Measurements from ENCODE around the gene NEURL2.
"Not testable (repeated sequence)": the region's sequence is repeated elsewhere in the genome, so short reads cannot be mapped to it uniquely, and the experiment has no call there.

Gene NEURL2

DNA sequence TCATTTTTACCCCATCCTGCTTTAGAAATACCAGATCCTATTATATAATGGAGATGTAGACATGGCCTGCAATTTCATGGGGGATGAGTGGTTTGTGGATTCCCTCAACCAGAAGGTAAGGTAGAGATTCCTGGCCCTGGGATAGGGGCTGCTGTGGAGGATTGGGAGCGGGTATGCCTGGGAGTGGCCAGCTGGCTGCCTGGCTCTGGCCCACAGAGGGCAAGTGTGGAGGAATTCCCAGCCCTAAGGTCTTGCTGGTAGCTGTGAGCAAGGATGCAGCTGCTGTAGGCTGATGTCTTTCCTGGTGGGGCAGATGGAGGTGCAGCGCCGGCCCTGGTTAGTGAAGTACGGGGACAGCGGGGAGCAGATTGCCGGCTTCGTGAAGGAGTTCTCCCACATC is 6.7 kb upstream of the NEURL2 start:
- DNase-seq = no peak

DNA sequence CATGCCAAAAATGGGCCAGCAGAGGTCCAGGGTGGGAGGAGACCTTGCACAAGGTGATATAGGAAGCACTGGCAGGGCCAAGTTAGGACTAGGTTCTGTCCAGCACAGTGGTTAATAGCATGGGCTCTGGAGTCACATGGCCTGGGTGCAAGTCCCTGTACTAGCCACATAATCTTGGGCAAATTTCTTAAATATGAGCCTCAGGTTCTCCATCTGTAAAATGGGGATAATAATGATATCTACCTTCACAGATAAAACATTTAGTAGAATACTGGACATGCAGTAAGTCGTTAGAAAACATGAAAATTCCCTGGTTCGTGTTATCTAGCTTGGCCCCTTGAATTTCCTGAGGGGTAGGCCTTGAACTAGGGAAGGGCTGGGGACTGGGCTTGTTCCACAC is 6.3 kb upstream of the NEURL2 start:
- DNase-seq = no peak

DNA sequence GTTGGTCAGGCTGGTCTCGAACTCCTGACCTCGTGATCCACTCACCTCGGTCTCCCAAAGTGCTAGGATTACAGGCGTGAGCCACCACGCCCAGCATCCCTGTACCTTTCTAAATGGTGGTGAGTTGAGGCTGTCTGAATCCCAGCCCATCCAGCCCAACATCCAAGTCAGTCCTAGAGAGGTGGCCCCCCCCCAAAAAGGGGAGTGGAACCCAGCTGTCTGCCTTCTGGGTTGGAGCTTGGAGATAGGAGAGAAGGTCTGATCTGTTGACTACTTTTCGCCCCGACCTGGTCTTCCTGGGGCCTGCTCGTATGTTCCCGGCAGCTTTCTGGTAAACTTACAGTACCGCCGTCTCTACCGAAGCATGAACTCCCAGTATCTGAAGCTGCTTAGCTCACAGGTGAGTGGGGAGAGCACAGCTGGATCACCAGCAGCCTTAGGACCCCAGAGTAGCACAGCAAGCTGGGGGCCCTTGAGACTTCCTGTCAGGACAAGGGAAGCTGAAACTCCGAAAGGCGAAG is 5.7 kb upstream of the NEURL2 start:
- DNase-seq = no peak

DNA sequence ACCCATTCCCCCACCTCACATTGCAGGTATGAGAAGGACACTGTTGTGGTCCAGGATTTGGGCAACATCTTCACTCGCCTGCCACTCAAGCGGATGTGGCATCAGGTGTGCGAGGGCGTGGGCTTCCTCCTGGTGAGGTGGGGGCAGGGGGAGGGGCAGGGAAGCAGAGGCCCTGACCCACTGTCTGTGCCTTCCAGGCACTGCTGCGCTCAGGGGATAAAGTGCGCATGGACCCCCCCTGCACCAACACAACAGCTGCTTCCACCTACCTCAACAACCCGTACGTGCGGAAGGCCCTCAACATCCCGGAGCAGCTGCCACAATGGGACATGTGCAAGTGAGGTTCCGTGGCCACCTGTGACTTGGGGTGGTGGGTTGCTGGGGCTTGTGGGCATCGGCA is 3.8 kb upstream of the NEURL2 start:
- no peak for DNase-seq

DNA sequence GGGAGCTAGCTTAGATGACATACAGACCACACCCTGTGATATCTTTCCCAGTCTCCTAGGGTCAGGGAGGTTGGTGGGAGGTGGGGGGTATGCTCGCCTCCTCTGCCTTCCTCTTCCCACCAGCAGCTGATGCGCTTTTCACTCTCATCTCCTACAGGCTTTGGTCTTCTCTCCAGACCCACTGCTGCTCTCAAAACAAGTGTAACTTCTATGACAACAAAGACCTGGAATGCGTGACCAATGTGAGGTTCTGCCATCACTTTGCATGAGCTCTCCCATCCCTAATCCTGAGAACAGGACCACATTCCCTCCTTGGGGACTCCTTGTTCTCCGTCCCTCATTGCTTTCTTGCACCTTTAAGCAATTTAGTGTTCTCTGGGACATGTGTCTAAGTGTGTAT is 2.8 kb upstream of the NEURL2 start:
- no peak for DNase-seq

DNA sequence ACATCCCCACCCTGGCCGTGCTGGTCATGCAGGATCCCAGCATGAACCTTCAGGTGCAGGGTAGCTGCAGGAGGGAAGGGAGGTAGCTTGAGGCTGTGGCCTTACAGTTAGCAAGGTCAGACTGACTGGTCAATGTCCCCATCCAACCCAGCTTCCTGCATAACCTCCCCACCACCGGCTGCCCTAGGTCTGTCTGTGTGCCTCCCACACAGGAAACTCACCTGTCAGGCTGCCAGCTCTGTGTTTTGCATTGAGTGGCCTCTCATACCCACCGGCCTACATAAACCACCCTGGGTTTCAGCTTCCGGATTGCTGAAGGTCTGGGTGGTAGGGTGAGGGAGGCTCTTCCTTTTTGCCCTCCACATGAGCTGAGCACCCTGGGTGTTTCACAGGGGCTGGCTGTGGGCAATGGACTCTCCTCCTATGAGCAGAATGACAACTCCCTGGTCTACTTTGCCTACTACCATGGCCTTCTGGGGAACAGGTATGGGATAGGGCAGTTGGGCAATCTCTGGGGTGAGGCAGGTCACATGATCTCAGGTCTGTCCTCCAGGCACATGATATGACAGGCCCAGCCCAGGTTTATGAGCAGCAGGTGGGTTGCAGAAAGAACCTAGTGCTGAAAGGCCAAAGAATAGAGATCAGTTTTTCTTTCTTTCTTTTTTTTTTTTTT is 2.0 kb upstream of the NEURL2 start:
- no peak for DNase-seq

DNA sequence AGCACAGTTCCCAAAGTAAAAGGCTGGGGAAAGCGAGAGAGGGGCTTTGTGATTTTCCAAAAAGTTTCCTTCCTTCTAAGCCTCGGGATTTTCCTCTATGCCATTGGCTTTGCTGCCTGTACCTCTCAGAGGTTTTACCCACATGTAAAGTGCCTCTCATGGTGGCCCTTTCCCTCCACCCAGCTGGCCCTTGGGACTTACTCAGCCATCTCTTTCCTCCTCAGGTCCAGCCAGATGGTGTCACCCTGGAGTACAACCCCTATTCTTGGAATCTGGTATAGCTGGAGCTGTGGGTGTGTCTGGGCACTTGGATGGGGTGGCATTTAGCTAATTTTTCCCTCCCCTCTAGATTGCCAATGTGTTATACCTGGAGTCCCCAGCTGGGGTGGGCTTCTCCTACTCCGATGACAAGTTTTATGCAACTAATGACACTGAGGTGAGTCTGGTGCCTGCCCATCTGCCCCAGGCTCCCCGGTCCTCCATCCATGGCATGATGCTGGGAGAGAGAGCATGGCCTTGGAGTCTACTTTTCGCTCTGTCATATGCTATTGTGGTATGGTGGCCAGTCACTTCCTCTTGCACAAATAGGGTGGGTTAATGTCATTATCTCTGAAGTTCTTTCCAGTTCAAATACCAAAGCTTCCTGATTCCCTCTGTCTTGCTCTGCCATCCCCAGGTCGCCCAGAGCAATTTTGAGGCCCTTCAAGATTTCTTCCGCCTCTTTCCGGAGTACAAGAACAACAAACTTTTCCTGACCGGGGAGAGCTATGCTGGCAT is 1.2 kb upstream of the NEURL2 start:
- no peak for DNase-seq

DNA sequence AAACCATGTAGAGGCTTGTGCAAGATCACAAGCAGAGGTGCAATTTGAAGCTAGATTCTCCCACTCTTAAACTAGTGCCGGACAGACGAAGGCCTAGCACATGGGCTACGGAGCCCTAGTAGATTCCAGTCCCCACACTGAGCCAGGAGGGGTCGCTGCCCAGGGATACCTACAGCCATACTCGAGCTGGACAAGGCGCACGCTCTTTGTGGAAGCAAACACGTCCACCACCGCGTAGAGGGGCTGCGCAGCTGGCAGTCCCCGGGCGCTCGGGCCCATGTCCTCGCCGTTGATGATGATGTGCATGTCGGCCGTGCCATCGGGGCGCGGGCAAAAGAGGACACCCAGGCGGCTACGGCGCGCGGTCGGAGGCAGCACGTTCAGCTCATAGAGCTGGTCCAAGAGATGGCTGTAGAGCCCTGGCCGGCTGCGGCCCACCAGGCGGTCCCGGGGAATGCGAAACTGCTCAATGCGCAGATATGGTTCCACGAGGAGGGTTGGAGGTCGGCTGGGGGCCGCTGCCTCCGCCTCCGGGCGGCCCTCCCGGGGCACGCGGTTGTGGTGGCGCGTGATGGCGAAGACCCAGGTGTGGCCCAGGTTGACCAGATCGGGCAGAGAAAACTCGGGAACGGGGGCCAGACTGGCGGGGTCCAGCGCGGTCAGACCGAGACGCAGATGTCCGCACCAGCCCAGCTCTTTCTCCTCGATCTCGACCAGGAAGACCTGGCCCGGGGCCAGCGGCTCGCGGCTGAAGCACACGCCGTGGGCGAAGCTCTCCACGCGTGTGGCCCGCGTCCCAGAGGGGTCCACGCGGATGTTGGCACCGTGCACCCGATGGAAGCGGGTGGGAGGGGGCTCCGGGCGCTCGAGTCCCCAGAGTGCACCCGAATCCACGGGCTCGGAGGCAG is 677 bp downstream of the NEURL2 start:
- DNase-seq = peak; percentile 54

DNA sequence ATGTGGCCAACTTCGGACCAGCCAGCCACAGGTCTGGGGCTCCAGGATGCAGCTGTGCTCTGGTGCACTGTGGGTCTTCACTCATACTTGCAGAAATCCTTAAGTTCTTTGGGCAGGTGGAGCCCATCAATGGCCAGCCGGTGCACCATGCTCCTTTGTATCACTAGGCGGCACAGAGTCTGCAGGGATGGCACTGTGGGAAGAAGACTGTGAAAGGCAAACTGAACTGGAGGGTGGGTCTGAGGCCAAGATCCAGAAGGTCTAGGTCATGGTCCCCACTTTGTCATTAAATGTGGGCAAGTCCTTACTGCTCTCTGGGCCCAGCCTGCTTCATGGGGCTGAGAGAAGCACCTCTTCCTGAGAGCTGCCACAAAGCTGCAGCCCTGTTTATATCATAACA is 2.3 kb downstream of the NEURL2 start:
- DNase-seq = no peak

DNA sequence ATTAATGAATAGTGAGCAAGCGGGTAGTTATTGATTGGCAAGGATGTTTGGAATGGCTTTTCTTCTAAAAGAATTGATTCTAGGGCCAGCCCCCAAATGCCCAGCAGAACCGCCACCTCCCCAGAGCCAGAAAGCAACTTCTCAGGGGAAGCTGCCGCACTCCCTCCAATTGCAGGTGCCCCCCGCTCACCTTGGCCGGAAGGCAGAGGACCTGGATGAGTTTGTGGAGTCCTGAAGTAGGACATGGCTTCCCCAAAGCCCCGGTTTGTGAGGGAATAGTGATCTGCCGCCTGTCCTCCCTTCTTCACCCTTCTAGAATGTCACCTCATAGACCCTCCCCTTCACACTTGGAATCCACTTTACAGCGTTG is 3.7 kb downstream of the NEURL2 start, which contains the start of gene SPATA25:
TSS of gene SPATA25 (minus strand) at position 277 of the 370 bp plus-strand sequence. CDS start at position 245, 32 bp downstream.
- no peak for DNase-seq

DNA sequence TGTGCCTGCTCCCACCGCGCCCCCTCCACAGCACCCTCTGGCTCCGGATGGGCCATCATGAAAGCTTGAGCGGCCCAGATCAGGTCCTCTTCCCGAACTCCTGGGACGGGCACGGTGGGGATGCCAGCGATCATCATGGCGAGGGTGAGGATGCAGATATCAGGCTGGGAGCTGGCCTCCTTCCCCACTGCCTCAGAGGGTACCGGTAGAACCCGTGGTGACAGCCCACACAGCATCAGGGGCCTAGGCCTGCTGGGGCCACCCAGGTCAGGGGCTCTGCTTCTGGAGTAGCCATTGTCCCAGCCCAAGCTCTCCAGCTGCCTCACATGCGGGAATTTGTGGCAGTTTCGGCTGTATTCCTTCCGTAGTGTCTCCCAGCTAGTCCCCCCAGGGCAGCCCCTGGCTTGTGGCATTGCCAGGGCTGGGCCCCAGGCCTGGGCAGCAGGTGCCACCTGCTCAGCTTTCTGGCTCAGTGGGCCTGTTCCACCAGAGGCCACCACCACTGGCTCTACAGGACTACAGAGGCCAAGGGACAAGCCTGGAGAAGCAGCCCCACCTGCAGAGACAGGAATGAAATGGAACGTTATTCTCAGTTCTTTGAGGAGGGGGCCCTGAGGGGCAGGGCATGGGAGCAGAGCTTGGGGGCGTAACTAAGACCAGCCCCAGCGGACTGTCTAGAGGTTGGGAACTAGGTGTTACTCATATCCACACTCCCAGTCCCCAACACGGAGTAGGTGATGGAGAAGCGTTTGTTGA is 4.2 kb downstream of the NEURL2 start:
- no peak for DNase-seq

DNA sequence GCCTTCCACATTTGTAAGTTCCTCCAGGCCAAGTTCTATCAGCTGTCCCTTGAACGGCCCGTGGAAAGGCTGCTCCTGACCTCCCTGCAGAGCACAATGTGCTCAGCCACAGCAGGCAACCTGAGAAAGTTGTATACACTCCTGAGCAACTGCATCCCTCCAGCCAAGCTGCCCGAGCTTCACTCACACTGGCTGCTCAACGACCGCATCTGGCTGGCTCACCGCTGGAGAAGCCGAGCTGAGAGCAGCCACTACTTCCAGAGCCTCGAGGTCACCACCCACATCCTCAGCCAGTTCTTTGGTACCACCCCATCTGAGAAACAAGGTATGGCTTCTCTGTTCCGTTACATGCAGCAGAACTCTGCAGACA is 7.9 kb downstream of the NEURL2 start:
- no peak for DNase-seq

DNA sequence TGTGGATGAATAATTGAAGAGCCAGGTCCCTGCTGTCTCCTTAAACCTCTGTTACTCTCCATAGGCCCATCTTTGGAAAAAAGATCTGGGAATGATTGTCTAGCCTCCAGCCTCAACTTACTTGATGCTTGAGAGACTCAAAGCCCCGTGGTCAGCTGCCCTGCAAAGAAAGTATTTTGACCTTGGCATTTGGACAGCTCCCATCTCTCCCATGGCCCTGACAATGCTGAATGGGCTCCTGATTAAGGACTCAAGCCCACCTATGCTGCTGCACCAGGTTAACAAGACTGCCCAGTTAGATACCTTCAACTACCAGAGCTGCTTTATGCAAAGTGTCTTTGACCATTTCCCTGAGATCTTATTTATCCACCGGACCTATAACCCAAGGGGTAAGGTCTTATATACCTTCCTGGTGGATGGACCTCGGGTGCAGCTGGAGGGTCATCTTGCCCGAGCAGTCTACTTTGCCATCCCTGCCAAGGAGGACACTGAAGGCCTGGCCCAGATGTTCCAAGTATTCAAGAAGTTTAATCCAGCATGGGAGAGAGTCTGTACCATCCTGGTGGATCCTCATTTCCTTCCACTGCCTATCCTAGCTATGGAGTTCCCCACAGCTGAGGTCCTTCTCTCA is 8.4 kb downstream of the NEURL2 start:
- no peak for DNase-seq

DNA sequence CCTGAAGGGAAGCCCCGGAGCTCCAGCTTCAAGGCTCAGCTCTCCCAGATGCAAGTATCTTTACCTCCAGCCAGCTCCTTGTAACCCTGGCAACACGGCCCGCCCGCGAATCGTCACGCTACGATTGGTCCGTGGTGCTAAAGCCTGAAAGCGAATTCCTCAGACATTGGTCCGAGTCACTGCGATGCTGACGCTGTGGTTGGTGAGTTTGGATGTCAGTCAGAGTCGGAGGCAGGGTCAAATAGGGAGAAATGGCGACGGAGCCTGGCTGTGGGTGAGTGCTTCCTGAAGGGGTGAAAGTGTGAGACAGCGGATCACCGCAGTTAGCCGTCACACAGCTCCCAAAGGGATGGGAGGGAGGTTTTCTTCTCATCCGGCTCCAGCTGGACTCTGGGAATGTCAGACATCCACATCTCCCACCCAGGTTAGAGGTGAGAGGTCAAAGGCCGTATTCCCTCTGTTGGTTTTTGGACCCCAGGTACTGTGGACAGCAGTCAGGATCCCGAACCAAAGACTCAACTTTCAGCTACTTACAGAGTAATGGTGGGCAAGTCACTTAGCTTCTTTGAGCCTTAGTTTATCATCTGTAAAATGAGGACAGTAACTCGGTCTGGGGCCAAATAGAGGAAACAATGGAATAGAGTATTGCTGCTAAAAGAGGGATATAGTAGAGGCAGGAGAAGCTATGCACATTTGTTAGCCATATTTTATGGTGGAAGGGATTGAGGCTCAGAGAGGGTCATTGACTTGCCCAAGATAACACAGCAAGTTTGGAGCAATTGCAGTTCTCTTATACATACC is 9.8 kb downstream of the NEURL2 start, which contains the start of gene ZSWIM1:
TSS of gene ZSWIM1 (plus strand) at position 240 of the 801 bp plus-strand sequence. CDS start 1,366 bp downstream, outside the sequence.
- DNase-seq = peak; percentile 99

DNA sequence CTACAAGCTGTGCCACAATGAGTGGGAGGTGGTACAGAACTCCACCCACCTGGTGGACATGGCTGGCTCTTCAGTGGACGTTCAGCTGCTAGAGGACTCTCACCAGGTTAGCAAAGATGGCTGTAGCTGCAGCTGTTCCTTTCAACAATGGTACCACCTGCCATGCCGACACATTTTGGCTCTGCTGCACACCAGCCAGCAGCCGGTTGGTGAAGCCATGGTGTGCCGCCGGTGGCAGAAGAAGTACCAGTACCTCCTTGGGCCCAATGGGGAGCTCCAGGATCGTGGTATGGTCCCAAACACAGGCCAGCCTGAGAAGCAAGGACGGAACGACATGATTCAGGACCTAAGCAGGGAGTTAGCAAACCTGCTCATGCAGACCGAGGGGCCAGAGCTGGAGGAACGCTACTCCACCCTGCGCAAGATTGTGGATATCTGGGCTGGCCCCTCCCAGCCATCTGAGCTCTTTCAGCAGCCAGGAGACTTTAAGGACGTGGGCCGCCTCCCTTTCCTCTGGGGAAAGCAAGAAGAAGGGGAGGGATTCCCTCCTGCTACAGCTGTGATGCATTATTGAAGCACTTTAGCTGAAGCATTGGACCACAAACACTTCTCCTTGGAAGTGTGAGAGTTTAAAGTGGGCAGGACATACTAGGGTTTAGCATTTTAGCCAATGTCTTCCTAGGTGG is 12.8 kb downstream of the NEURL2 start:
- no peak for DNase-seq

DNA sequence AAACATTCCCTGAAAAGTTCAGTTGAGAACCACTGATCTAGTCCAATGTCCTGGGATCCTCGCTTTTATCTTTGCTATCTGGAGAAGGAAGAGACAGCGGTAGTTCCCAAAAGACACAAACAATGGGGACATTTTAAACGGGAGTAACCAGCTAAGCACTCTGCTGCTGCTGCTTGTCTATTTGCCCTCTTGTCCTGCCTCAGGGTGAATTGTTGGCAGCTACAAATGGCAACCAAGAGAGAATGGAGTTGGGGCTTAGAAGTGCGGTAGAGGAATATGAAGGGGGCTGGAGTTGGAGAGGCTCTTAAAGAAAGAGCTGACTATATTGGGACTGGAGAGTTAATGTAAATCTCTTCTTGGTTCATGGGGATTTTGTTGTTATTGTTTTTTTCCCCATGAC is 16.4 kb downstream of the NEURL2 start:
- DNase-seq = no peak

DNA sequence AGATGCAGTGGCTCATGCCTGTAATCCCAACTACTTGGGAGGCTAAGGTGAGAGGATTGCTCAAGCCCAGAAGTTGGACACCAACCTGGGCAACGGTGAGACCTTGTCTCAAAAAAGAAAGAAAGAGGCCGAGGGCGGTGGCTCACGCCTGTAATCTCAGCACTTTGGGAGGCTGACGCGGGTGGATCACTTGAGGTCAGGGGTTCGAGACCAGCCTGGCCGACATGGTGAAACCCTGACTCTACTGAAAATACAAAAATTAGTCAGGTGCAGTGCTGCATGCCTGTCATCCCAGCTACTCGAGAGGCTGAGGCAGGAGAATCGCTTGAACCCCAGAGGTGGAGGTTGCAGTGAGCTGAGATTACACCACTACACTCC is 16.9 kb downstream of the NEURL2 start:
- DNase-seq = not testable (repeated sequence)

DNA sequence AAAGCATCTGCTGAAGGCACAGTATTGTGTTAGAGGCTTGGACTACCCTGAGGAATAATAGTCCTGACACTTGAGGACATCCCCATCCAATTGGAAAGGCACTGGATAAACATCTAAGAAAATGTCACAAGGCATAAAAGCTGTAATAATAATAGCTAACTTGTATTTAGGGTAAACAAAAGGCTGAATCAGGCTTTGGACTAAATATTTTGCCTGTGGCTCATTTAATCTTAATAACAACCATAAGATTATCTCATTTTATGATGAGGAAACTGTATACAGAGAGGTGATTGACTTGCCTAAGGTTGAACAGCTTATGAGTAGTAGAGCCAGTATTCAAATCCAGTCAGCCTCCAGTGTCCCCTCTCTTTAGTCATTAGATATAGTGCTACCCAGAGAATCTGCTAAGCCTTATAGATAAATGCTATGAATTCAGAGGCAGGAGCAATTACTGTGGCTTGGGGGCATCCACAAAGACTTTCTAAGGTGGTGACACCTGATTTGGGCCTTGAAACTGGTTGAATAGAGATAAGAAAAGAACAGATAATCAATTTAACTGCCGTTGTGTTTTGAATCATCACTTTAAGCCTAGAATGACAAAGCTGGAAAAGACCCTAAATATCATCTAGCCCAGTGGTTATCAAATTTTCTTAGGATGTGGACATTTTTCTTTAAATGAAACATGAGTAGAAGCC is 17.5 kb downstream of the NEURL2 start:
- DNase-seq = no peak

DNA sequence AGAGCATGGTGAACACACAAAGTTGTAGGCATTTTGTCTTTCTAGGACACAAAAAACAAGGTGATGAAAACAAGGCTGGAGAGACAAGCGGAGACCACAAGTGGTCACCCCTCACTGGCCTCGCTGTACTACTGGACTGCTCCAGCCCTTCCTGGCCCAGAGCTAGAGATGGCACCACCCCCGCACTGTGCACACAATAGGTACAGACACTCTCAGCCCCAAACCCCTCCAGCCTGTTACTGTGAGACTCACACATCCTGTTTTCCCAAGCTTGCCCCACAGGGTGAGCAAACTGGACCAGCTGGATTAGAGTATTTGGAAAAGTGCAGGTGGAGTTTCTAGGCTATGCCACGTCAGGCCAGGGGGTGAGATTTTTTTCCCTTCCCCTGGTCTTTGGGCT is 18.4 kb downstream of the NEURL2 start:
- no peak for DNase-seq

DNA sequence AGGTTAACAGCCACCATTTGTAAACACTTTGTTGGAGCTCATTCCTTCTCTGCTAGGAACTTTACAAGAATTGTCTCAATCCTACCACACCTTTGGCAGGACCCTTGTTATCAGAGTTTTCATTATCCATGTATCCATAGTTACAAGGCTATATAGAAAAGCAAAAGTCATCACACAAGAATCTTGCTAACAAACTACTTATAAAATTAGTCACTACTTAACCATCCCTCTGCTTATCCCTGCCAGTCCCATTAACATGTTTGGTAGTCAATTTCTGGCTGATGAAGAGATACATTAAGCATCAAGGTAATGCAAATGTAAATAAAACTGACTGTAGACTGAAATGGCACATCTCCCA is 23.2 kb downstream of the NEURL2 start:
- no peak for DNase-seq

All from activated CD8-positive, alpha-beta memory T cell treated with anti-CD3 and anti-CD28 coated beads, Interleukin-2, amount 50 U/mL, for 4 hours (primary cell).